Osteoblast (primary cell): ENCODE measurements around the gene S100A7A. TPM values are rescaled to one million over a fixed set of nuclear protein-coding genes. Genes with fewer than 3 reads are reported as not detected.

Experiments
- DNase-seq: peaks from one replicate; pipeline ENCODE4 v3.0.0; 2011; ENCODE audit warnings: low spot score, mixed read lengths; ENCODE audit not compliant: insufficient read length; ENCODE audit errors: missing footprints
- H2AFZ ChIP-seq: 2 replicates; pipeline ENCODE4 v1.6.0; 2011; ENCODE audit warnings: mild to moderate bottlenecking, low read length
- H3K27ac ChIP-seq: 2 replicates; pipeline ENCODE4 v1.5.1; 2011; ENCODE audit warnings: mild to moderate bottlenecking, low read depth, low read length, moderate library complexity
- H3K27me3 ChIP-seq: 2 replicates; pipeline ENCODE4 v1.6.0; 2012; ENCODE audit warnings: mild to moderate bottlenecking, control low read depth, inconsistent platforms, low read length, moderate library complexity; ENCODE audit not compliant: insufficient read depth
- H3K36me3 ChIP-seq: 2 replicates; pipeline ENCODE4 v1.5.1; 2011; ENCODE audit warnings: mild to moderate bottlenecking, low read length, control low read depth, moderate library complexity; ENCODE audit not compliant: insufficient read depth
- H3K4me1 ChIP-seq: 2 replicates; pipeline ENCODE4 v1.5.1; 2011; ENCODE audit warnings: mild to moderate bottlenecking, low read length, control low read depth, moderate library complexity; ENCODE audit not compliant: insufficient read depth
- H3K4me2 ChIP-seq: 2 replicates; pipeline ENCODE4 v1.6.0; 2011; ENCODE audit warnings: mild to moderate bottlenecking, low read length; ENCODE audit not compliant: insufficient read depth
- H3K4me3 ChIP-seq: fragments of 200-600 bp; sonication (generic); 3 replicates; pipeline ENCODE4 v1.5.1; 2012; ENCODE audit warnings: mild to moderate bottlenecking, low read length, inconsistent platforms; ENCODE audit not compliant: insufficient read depth
- H3K79me2 ChIP-seq: 2 replicates; pipeline ENCODE4 v1.6.0; 2012; ENCODE audit warnings: mild to moderate bottlenecking, low read length, control low read depth, inconsistent platforms; ENCODE audit not compliant: insufficient read depth
- H3K9me3 ChIP-seq: 2 replicates; pipeline ENCODE4 v1.5.1; 2011; ENCODE audit warnings: low read depth, low read length, control low read depth
- H4K20me1 ChIP-seq: 2 replicates; pipeline ENCODE4 v1.6.0; 2012; ENCODE audit warnings: mild to moderate bottlenecking, low read length, control low read depth; ENCODE audit not compliant: insufficient read depth
- total RNA-seq: library from RNA; depleted of rRNA; stranded (reverse); fragments of >200 nt; gene quantifications from 2 replicates; pipeline ENCODE4 v1.2.3, GENCODE V29; 2012
- TF ChIP-seq, protein P1 (sequence below): IDR thresholded peaks from 2 replicates; pipeline ENCODE4 v1.5.1; 2011; ENCODE audit warnings: mild to moderate bottlenecking, low read depth, low read length, moderate library complexity; ENCODE audit errors: extremely low read depth

The S100A7A gene
- total RNA-seq, 1 donor = not detected

DNA sequence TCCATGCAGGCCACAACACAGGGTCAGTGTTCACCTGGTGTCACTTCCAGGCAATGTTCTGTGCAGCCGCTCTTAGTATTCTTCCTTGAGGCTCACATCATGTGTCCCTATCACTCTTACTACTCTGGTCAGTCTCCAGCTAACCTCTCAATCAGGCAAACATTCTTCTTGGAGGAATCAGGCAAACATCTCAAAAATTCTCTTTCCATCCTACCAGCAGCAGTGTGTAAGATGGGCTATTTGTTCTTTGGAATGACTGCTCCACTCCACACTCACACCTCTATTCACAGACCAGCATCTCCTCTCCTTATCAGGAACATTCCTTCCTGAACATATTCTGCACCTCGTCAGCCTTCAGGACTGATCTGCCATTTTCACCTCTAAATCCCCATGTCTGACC is 4.0 kb downstream of the S100A7A start:
- Histone ChIP-seq H4K20me1 (no peaks in the 10 kb centered on the region), H3K4me2 (no peak overlapping the region), H3K27me3 (no peaks in the 10 kb centered on the region), H2AFZ (no peak overlapping the region), H3K4me1 (no peaks in the 10 kb centered on the region), H3K27ac (no peak overlapping the region), H3K36me3 (no peaks in the 10 kb centered on the region), H3K79me2 (no peaks in the 10 kb centered on the region), H3K4me3 (no peak overlapping the region), H3K9me3 (no peaks in the 10 kb centered on the region)
- TF ChIP-seq, protein P1, sequence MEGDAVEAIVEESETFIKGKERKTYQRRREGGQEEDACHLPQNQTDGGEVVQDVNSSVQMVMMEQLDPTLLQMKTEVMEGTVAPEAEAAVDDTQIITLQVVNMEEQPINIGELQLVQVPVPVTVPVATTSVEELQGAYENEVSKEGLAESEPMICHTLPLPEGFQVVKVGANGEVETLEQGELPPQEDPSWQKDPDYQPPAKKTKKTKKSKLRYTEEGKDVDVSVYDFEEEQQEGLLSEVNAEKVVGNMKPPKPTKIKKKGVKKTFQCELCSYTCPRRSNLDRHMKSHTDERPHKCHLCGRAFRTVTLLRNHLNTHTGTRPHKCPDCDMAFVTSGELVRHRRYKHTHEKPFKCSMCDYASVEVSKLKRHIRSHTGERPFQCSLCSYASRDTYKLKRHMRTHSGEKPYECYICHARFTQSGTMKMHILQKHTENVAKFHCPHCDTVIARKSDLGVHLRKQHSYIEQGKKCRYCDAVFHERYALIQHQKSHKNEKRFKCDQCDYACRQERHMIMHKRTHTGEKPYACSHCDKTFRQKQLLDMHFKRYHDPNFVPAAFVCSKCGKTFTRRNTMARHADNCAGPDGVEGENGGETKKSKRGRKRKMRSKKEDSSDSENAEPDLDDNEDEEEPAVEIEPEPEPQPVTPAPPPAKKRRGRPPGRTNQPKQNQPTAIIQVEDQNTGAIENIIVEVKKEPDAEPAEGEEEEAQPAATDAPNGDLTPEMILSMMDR = no peak
- DNase-seq = no peak

- H3K27ac ChIP-seq = no peak overlapping the region
- H3K4me1 ChIP-seq = no peaks in the 10 kb centered on the region
- no peaks in the 10 kb centered on the region for H3K36me3 ChIP-seq
- H4K20me1 ChIP-seq = no peaks in the 10 kb centered on the region
- H2AFZ ChIP-seq = no peak overlapping the region
- TF ChIP-seq, protein P1 = no peak
- H3K27me3 ChIP-seq = no peaks in the 10 kb centered on the region
- no peak overlapping the region for H3K4me2 ChIP-seq
- no peaks in the 10 kb centered on the region for H3K79me2 ChIP-seq
- H3K4me3 ChIP-seq = no peak overlapping the region
- DNase-seq = peak; percentile 89
- no peaks in the 10 kb centered on the region for H3K9me3 ChIP-seq
Observed at GRCh38 chr1:153422450-153423068, 6.2 kb downstream of the S100A7A start.

GRCh38 chr1:153426809-153427208 is 10.5 kb downstream of the S100A7A start:
- no peak for DNase-seq
- TF ChIP-seq, protein P1 = no peak
- Histone ChIP-seq H3K9me3 (no peaks in the 10 kb centered on the region), H2AFZ (no peak overlapping the region), H3K4me2 (no peak overlapping the region), H3K4me3 (no peak overlapping the region), H3K79me2 (no peaks in the 10 kb centered on the region), H3K4me1 (no peaks in the 10 kb centered on the region), H3K27ac (no peak overlapping the region), H4K20me1 (no peaks in the 10 kb centered on the region), H3K36me3 (no peaks in the 10 kb centered on the region), H3K27me3 (no peaks in the 10 kb centered on the region)

GRCh38 chr1:153428073-153428638 is 11.8 kb downstream of the S100A7A start:
- Histone ChIP-seq H3K4me1 (no peaks in the 10 kb centered on the region), H3K27me3 (no peaks in the 10 kb centered on the region), H2AFZ (no peak overlapping the region), H3K79me2 (no peaks in the 10 kb centered on the region), H3K9me3 (no peaks in the 10 kb centered on the region), H3K4me2 (no peak overlapping the region), H3K27ac (no peak overlapping the region), H4K20me1 (no peaks in the 10 kb centered on the region), H3K36me3 (no peaks in the 10 kb centered on the region), H3K4me3 (no peak overlapping the region)
- TF ChIP-seq, protein P1 = no peak
- no peak for DNase-seq
